Measurements from ENCODE around the gene C10orf71.

C10orf71 gene

GRCh38 chr10:49333192-49333591 is 34.2 kb downstream of the C10orf71 start:
- DNase-seq (ENCODE audit: low read depth in 2 of 2), result no peak

DNA sequence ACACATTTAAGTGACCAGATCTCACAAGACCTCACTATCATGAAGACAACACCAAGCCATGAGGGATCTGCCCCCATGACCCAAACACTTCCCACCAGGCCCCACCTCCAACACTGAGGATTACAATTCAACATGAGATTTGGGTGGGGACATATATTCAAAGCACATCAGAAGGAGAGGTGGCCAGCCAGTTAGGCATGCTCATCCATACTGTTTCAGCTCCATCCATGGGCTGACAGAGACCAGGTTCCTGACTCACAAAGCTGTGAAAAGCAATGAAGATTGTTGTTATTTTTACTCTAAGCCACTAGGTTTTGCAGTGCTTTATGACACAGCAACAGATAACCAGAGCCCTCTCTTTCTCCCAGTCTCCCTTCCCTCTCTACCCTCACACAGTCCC is 36.0 kb downstream of the C10orf71 start:
- no peak for DNase-seq (ENCODE audit: low read depth in 2 of 2)

- DNase-seq (ENCODE audit: low read depth in 2 of 2), result no peak
Observed at GRCh38 chr10:49335364-49335972, 36.5 kb downstream of the C10orf71 start.

DNA sequence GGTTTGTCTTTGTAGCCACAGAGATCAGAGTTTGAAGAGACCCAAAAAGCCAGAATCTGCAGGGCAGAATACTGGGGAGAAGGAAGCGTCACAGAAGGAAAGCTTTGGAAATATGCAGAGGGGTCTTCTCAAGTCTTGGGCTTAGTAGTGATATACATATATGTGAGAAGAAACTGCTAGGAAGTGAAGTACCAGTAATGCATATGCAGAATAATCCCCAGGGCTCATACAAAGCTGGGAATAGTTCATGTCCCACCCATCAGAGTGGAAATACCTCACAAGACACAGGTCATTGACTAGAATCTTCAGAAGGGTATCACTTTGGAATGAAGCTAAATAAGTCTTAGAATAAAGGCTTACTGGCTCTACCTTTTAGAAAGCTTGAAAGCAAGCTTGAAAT is 39.6 kb downstream of the C10orf71 start:
- no peak for DNase-seq (ENCODE audit: low read depth in 2 of 2)

- no peak for DNase-seq (ENCODE audit: low read depth in 2 of 2)
Observed at GRCh38 chr10:49344840-49345239, 45.9 kb downstream of the C10orf71 start.

- DNase-seq (ENCODE audit: low read depth in 2 of 2), result no peak
Observed at GRCh38 chr10:49347342-49347741, 48.4 kb downstream of the C10orf71 start.

- no peak for DNase-seq (ENCODE audit: low read depth in 2 of 2)
Observed at GRCh38 chr10:49347827-49348226, 48.9 kb downstream of the C10orf71 start.

GRCh38 chr10:49348593-49348992 is 49.6 kb downstream of the C10orf71 start:
- DNase-seq (ENCODE audit: low read depth in 2 of 2), result no peak

- no peak for DNase-seq (ENCODE audit: low read depth in 2 of 2)
Observed at GRCh38 chr10:49349390-49349789, 50.4 kb downstream of the C10orf71 start.

DNA sequence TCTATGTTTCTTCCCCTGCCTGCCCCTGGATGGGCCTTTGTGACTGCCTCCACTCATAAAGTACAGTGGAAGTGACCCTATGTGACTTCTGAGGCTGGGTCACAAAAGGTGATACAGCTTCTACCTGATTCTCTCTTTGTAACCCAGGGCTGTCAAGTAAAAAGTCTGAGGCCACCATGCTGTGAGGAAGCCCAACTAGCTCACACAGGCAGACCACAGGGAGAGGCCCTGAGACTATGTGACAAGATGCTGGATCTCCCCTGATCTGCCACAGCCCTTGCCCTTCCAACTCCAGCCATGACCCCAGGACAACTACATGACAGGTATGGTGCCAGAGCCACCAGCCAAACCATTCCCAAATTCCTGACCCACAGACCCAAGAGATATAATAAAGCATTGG is 51.2 kb downstream of the C10orf71 start:
- no peak for DNase-seq (ENCODE audit: low read depth in 2 of 2)

GRCh38 chr10:49350846-49351532 is 52.0 kb downstream of the C10orf71 start:
- no peak for DNase-seq (ENCODE audit: low read depth in 2 of 2)

DNA sequence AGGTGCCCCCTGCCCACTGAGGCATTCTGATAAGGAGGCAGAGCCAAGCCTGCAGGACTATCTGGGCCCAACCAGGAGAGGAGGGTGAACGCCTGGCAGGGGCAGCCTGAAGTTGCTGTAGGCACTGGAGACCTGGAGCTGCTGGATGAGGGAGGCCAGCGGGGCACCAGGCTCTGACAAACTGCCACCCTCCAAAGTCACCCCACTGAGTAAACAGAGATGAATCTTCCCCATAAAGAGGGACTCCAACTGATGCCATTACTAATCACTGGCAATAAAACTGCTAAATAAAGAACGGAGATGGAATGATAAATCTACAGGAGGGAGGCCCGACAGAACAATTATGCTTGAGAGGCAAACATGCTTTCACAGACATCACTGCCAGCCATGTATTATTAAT is 52.7 kb downstream of the C10orf71 start:
- DNase-seq (ENCODE audit: low read depth in 2 of 2), result no peak

DNA sequence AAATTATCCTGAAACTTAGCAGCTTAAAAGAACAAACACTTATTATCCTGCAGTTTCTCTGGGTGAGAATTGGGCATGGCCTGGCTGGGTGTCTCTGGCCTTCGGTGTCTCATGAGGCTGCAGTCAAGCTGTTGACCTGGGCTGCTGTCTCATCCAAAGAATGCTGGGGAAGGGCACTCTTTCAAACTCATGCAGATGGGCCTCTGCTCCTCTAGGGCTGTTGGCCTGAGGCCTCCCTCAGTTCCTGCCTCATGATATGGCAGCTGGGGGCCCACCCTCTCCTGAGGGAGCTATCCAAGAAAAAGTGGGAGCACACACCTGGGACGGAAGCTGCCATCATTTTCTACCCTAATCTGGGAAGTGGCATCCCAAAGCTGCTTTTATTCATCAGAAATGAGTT is 53.4 kb downstream of the C10orf71 start:
- DNase-seq (ENCODE audit: low read depth in 2 of 2), result no peak

DNA sequence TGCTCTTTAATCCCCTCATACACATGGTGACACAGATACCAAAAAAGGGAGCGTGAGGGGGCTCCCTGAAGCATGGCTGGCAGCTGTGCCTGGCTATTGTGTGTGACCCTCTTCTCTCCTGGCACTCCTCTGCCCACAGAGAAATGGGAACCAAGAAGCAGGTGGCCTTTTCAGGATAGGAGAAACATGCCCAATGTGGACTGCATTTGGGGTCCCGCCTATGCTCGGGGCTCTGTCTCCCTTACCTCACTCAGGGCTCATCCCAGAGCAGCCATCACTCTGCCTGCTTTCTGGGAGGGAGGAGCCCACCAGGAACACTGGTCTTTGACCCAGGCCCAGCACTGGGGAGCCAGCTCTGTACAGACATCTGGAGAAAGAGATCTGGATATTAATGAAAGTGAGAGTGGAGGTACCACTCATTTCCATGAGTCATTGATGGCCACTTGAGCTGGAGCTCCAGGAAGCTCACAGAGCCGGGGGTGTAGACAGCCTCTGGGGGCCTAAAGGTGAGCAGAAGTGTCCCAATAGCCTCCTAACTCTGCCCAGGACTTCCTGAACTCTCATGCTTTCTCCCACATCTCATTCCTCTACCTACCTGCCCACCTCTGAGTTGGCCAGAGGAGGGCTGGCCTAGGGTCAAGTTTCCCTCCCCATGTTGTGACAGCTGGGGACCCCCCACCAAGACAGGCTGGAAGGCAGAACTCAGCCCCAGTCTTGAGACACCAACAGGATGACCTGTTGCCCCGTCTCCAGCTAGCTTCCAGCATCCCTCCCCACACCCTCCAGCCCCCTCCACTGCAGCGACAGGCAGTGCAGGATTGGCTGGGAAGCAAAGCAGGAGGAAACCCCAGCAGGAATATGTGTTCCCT is 54.3 kb downstream of the C10orf71 start:
- no peak for DNase-seq (ENCODE audit: low read depth in 2 of 2)

DNA sequence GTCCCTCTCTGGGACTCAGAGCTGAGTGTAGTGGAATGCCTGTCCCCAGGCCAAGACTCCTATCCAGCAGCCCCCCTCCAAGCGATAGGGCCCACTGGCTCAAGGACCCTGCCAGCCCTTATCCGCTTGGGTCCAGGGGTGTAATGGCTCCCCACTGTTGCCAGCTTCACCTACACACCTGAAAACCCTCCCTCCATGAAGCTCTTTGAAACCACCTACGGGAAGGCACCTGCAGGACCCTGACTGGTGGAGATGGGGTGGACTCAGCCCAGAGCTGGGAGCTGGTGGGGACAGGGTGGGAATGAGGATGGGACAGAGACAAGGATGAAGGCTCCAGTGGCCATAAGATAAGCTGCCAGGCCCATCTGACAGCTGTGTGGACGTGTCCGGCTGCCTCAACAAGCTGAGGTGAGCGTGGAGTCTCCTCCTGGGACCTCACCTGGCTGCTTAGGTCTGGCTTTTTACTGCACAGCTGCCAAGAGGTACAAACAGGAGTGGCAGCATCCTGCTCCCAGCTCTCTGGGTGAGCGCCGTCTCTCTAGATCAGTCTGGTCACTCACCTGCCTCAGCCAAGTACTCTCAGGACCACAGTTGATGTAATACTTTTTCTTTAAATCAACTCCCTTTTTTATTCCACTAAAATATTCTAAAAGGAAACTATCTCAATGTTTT is 55.1 kb downstream of the C10orf71 start:
- DNase-seq (ENCODE audit: low read depth in 2 of 2), result no peak

GRCh38 chr10:49354593-49354992 is 55.6 kb downstream of the C10orf71 start:
- DNase-seq (ENCODE audit: low read depth in 2 of 2), result no peak

- DNase-seq (ENCODE audit: low read depth in 2 of 2), result no peak
Observed at GRCh38 chr10:49355221-49355620, 56.3 kb downstream of the C10orf71 start.

DNA sequence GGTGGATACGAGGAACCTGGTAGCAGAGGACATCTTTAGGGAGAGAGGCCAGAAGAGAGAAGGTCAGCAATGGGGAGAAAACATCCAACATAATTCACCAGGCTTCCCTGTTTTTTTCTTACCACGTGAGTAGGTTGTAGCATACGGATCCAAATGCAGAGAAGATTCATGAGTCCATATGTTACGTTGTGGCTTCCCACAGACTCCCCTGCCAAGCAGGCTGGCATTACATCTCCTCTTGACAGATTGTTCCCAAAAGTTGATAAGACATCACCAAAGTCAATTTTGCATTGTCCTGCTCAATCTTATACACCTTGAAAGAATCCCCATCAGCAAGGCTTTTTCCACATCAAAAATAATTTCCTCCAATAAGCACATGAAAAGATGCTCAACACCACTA is 57.2 kb downstream of the C10orf71 start:
- DNase-seq (ENCODE audit: low read depth in 2 of 2), result no peak

DNA sequence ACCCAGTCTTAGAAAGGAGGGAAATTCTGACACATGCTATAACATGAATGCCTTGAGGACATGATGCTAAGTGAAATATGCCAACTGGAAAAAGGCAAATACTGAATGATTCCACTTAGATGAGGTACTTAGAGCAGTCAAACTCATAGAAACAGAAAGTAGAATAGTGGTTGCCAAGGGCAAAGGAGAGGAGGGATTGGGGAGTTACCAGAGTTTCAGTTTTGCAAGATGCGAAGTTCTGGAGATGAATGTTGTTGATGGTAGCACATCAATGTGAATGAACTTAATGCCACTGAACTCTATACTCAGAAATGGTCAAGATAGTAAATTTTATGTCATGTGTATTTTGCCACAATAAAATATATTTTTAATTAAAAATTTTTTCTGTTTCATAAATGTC is 58.0 kb downstream of the C10orf71 start:
- DNase-seq (ENCODE audit: low read depth in 2 of 2), result no peak

GRCh38 chr10:49357910-49358309 is 58.9 kb downstream of the C10orf71 start:
- DNase-seq (ENCODE audit: low read depth in 2 of 2), result no peak

DNA sequence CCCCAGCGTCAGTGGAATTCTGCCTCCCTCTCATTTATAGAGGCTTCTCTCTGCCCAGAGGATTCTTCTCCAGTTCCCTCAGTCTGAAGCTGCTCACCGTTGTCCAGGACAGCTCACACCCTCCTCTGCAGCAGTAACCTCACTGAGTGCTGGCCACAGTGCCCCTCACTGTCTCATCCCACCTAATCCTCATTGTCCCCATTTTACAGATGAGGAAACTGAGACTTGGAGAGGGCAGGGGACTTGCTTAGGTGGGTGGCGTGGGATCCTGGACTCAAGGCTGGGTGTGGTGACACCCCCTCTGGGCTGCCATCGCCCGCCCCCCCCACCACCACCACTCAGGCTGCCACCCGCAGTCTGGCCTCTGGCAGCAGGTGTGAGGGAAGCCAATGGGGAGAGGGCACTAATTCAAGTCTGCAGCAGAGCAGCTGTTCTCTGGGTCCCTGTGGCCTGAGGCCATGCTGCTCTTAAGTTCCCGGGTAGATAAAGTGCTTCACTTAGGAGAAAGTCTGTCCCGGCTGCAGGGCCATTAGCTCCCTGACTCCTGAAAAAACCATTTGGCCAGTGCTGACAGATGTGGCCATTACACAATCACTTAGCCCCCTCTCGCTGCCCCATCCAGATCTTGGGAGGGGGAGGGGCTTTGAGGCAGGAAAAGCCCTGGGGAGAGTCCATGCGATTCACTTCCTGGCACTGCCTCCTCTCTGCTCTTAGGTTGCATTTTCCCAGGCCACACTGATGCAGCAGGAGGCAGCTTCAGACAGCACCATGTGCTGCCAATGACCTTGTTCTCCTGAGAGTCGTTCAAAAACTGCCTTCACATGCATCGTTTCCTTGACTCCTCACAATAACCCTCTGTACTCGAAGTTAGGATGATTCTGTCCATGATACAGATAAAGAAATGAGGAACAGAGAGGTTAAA is 60.6 kb downstream of the C10orf71 start:
- DNase-seq (ENCODE audit: low read depth in 2 of 2), result no peak
